ENCODE data around the gene SPTA1.

GRCh38 chr1:158706096-158706495 lies 19.6 kb upstream of the SPTA1 start:
- TF ChIP-seq CTCF (conservative IDR thresholded peaks at IDR 0.05; ENCODE audit: low read length) (no peak), EZH2phosphoT487 (IDR thresholded peaks at IDR 0.05; ENCODE audit: borderline replicate concordance) (no peak)
